GM18907 (cell line): ENCODE data around the gene GNB1.

Experiments
- ATAC-seq: cut with Tn5 transposase; IDR thresholded peaks from one replicate; pipeline ENCODE4 v1.9.1; 2021; ENCODE audit warnings: mild to moderate bottlenecking, moderate library complexity; ENCODE audit not compliant: unreplicated experiment

GNB1 gene

GRCh38 chr1:1786836-1787605, 103.9 kb downstream of the GNB1 start:
- ATAC-seq = no peak

- no peak for ATAC-seq
These were observed 105.2 kb downstream of the GNB1 start for GRCh38 chr1:1785666-1786065.

- no peak for ATAC-seq
These were observed 106.0 kb downstream of the GNB1 start for GRCh38 chr1:1784933-1785332.

- no peak for ATAC-seq
These were observed 107.6 kb downstream of the GNB1 start for GRCh38 chr1:1783320-1783719.

GRCh38 chr1:1782399-1783221, 108.3 kb downstream of the GNB1 start:
- ATAC-seq = no peak

- no peak for ATAC-seq
These were observed 109.4 kb downstream of the GNB1 start for GRCh38 chr1:1781526-1781903.

- ATAC-seq = no peak
These were observed 110.0 kb downstream of the GNB1 start for GRCh38 chr1:1780598-1781525.

GRCh38 chr1:1779691-1780597, 110.9 kb downstream of the GNB1 start:
- peak; percentile 40 for ATAC-seq

GRCh38 chr1:1779320-1779675, 111.6 kb downstream of the GNB1 start:
- ATAC-seq = no peak

GRCh38 chr1:1778663-1779319, 112.1 kb downstream of the GNB1 start:
- peak; percentile 61 for ATAC-seq

- ATAC-seq = peak; percentile 34
These were observed 112.8 kb downstream of the GNB1 start, which contains the start of gene NADK for GRCh38 chr1:1777950-1778662. Gene NADK, minus strand, starts transcription at chr1:1778470. Its CDS starts 13,064 bp downstream, at chr1:1765406.

- ATAC-seq = no peak
These were observed 113.3 kb downstream of the GNB1 start for GRCh38 chr1:1777583-1777899.

- no peak for ATAC-seq
These were observed 114.0 kb downstream of the GNB1 start for GRCh38 chr1:1776672-1777582.

- no peak for ATAC-seq
These were observed 115.3 kb downstream of the GNB1 start for GRCh38 chr1:1775327-1776226.

- ATAC-seq = no peak
These were observed 117.0 kb downstream of the GNB1 start for GRCh38 chr1:1773874-1774273.

- no peak for ATAC-seq
These were observed 119.8 kb downstream of the GNB1 start for GRCh38 chr1:1771096-1771495.

GRCh38 chr1:1770102-1770501, 120.8 kb downstream of the GNB1 start:
- no peak for ATAC-seq
